Measurements from ENCODE around the gene LCA5L. TPM values are rescaled to one million over a fixed set of nuclear protein-coding genes. Genes with fewer than 3 reads are reported as not detected.
A peak's percentile ranks its signal among the peaks of the same experiment; 100 is the strongest.
"Not testable (repeated sequence)": the region's sequence is repeated elsewhere in the genome, so short reads cannot be mapped to it uniquely, and the experiment has no call there.

LCA5L gene
- total RNA-seq, 4 donors from 2014 or later, result 0.66 to 5.9 (median 1.9) TPM; not detected in 1

DNA sequence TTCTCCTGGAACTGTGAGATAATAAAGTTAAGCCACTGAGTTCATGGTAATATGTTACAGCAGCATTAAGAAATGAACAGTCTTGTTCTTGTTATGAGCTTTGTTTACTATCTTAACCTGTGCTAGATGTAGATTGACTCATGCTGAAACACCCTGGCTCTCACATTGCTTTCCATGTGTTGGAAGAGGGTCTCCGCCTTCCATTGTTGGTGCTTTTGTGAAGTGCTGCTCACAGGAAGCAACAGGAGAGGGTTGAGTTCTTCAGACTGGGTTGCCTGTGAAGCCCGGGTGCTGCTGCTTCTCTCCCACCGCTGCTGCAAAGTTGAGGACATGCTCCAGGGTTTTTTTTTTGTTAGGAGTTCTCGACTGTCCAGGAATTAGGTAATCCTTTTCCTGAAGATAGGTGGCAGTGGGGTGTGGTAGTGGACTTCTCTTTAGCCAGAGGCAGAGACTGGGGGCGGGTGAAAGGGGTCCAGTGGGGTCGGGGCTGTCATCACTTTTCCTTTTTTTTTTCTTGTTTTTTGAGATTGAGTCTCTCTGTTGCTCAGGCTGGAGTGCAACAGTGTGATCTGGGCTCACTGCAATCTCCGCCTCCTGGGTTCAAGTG lies 68.0 kb downstream of the LCA5L start:
- WGBS, 2 donors, result 60 to 69% methylated on average over 7 of the region's 7 CpGs
- Histone ChIP-seq H3K36me3 (no peaks in the 10 kb centered on the region), H3K27me3 (no peaks in the 10 kb centered on the region), H3K4me1 (peaks cover 0 to 18% (median 11%) of the 10 kb centered on the region in 4 donors), H3K4me3 (no peak overlapping the region), H3K27ac (no peak overlapping the region), H3K9me3 (no peaks in the 10 kb centered on the region)
- DNase-seq (ENCODE audit: low spot score in 2 of 2), result no peak
- TF ChIP-seq POLR2A (IDR thresholded peaks at IDR 0.05) (no peak), EP300 (IDR thresholded peaks at IDR 0.05) (no peak)
- TF ChIP-seq, protein P1, sequence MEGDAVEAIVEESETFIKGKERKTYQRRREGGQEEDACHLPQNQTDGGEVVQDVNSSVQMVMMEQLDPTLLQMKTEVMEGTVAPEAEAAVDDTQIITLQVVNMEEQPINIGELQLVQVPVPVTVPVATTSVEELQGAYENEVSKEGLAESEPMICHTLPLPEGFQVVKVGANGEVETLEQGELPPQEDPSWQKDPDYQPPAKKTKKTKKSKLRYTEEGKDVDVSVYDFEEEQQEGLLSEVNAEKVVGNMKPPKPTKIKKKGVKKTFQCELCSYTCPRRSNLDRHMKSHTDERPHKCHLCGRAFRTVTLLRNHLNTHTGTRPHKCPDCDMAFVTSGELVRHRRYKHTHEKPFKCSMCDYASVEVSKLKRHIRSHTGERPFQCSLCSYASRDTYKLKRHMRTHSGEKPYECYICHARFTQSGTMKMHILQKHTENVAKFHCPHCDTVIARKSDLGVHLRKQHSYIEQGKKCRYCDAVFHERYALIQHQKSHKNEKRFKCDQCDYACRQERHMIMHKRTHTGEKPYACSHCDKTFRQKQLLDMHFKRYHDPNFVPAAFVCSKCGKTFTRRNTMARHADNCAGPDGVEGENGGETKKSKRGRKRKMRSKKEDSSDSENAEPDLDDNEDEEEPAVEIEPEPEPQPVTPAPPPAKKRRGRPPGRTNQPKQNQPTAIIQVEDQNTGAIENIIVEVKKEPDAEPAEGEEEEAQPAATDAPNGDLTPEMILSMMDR (IDR thresholded peaks at IDR 0.05), result no peak

DNA sequence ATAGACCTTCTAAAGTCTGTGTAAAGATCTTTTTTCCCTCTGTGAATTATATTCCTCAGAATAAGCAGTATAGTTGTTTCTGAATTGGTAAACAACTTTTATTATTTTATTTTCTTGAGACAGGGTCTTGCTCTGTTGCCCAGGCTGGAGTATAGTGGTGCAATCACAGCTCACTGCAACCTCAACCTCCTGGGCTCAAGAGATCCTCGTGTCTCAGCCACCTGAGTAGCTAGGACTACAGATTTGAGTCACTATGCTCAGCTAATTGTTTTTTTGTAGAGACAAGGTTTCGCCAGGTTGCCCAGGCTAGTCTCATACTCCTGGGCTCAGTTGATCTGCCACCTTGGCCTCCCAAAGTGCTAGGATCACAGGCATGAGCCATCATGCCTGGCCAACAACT lies 70.1 kb downstream of the LCA5L start:
- no peaks in the 10 kb centered on the region for H3K9me3 ChIP-seq
- WGBS, 2 donors, result 85 to 88% methylated on average over 2 of the region's 2 CpGs
- H3K27ac ChIP-seq, result no peak overlapping the region
- H3K27me3 ChIP-seq, result no peaks in the 10 kb centered on the region
- H3K36me3 ChIP-seq, result no peaks in the 10 kb centered on the region
- TF ChIP-seq, protein P1 (IDR thresholded peaks at IDR 0.05), result no peak
- TF ChIP-seq EP300 (IDR thresholded peaks at IDR 0.05) (no peak), POLR2A (IDR thresholded peaks at IDR 0.05) (no peak)
- H3K4me1 ChIP-seq, result peaks cover 0 to 5% (median 2%) of the 10 kb centered on the region in 4 donors
- DNase-seq (ENCODE audit: low spot score in 2 of 2), result no peak
- H3K4me3 ChIP-seq, result no peak overlapping the region

DNA sequence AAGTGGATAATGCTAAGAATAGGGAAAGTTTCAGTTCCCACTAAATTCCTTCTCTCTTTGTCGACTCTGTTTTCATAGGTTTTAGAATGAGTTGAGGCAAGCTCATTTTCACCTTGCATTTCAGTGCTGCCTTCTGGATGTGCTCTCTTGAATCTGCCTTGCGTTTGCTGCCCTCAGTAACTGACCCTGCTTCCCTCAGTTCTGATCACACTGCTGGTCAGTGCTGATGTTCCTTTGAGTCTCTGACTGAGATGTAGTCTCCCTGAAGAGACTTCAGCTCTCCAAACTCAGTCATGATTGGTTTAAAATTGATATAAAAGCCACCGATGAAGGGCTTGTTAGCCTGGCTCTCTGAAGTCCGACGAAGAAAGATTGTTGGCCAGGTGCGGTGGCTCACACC lies 71.5 kb downstream of the LCA5L start:
- no peaks in the 10 kb centered on the region for H3K9me3 ChIP-seq
- no peak for TF ChIP-seq EP300 (IDR thresholded peaks at IDR 0.05)
- TF ChIP-seq, protein P1 (IDR thresholded peaks at IDR 0.05), result no peak
- TF ChIP-seq POLR2A (IDR thresholded peaks at IDR 0.05), result no peak
- no peak overlapping the region for H3K27ac ChIP-seq
- H3K4me1 ChIP-seq, result no peaks in the 10 kb centered on the region
- H3K27me3 ChIP-seq, result no peaks in the 10 kb centered on the region
- H3K4me3 ChIP-seq, result no peak overlapping the region
- no peak for DNase-seq (ENCODE audit: low spot score in 2 of 2)
- WGBS, 2 donors, result 72 to 78% methylated on average over 6 of the region's 6 CpGs
- no peaks in the 10 kb centered on the region for H3K36me3 ChIP-seq

DNA sequence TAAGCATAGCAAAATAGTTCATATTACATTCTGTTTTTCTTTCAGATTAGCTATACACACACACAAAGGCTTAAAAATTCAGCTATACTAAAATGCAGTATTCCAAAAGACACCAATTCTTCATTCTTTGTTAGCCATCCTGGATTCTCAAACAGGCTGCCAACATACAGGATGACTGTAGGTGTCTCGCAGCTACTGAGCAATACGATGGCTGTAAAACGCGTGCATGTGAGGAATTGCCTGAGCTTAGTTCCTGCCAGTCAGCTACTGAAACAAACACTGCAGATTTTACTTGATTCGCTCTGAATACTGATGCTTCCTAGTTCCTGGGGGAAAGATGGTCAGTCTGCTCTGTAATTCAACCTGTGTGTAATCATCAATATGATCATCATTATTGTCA lies 71.9 kb downstream of the LCA5L start:
- no peak overlapping the region for H3K4me3 ChIP-seq
- no peak overlapping the region for H3K27ac ChIP-seq
- H3K4me1 ChIP-seq, result no peaks in the 10 kb centered on the region
- 8 to 11% methylated on average over 5 of the region's 5 CpGs for WGBS, 2 donors
- DNase-seq (ENCODE audit: low spot score in 2 of 2), result no peak
- H3K27me3 ChIP-seq, result no peaks in the 10 kb centered on the region
- no peaks in the 10 kb centered on the region for H3K36me3 ChIP-seq
- TF ChIP-seq, protein P1 (IDR thresholded peaks at IDR 0.05), result peak in 2 of 5 experiments; percentile 13 to 35
- no peak for TF ChIP-seq POLR2A (IDR thresholded peaks at IDR 0.05)
- H3K9me3 ChIP-seq, result no peaks in the 10 kb centered on the region

DNA sequence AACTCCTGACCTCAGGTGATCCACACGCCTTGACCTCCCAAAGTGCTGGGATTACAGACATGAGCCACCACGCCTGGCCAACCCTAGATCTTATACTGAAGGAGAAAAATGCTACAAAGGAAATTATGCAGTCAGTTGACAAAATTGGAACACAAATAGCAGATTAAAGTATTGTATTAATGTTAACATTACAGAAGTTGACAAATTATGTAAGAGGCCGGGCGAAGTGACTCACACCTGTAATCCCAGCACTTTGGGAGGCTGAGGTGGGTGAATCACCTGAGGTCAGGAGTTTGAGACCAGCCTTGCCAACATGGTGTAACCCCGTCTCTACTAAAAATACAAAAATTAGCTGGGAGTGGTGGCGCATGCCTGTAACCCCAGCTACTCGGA lies 75.7 kb downstream of the LCA5L start:
- not testable (repeated sequence) for H3K9me3 ChIP-seq; H3K4me1 ChIP-seq; H3K4me3 ChIP-seq; DNase-seq (ENCODE audit: low spot score in 2 of 2); H3K27ac ChIP-seq; H3K36me3 ChIP-seq; H3K27me3 ChIP-seq
- WGBS, 2 donors, result 74 to 81% methylated on average over 7 of the region's 7 CpGs

DNA sequence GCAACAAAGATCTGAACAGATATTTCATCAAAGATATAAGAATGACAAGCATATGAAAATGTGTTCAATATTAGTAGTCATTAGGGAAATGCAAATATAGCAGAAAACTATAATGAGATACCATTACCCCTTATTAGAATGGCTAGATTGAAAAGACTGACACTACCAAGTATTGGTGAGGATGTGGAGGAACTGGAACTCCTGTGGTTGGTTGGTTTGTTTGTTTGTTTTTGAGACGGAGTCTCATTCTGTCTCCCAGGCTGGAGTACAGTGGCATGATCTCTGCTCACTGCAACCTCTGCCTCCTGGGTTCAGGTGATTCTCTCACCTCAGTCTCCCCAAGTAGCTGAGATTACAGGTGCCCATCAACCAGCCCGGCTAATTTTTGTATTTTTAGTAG lies 77.8 kb downstream of the LCA5L start:
- Histone ChIP-seq H3K4me1 (no peaks in the 10 kb centered on the region), H3K27ac (no peak overlapping the region), H3K9me3 (no peaks in the 10 kb centered on the region), H3K27me3 (no peaks in the 10 kb centered on the region), H3K4me3 (no peak overlapping the region), H3K36me3 (no peaks in the 10 kb centered on the region)
- no peak for TF ChIP-seq EP300 (IDR thresholded peaks at IDR 0.05)
- TF ChIP-seq, protein P1 (IDR thresholded peaks at IDR 0.05), result no peak
- no peak for TF ChIP-seq POLR2A (IDR thresholded peaks at IDR 0.05)
- DNase-seq (ENCODE audit: low spot score in 2 of 2), result no peak
- WGBS, 2 donors, result 87 to 100% methylated on average over 1 to 2 of the region's 2 CpGs

All from tibial nerve (tissue), 4 donors.